Smooth muscle cell (in vitro differentiated cells): Measurements from ENCODE around the gene MEIKIN. TPM values are rescaled to one million over a fixed set of nuclear protein-coding genes. Genes with fewer than 3 reads are reported as not detected.

Experiments used
- DNase-seq: peaks from one replicate; lab custom pipeline; 2025; ENCODE audit not compliant: unreplicated experiment; lab: John Stamatoyannopoulos, UW
- H2AFZ ChIP-seq: fragments of 200-600 bp; sonication (generic); 2 replicates; pipeline ENCODE4 v1.6.0; 2016; ENCODE audit warnings: antibody characterized with exemption, low read depth, mild to moderate bottlenecking
- H3F3A ChIP-seq: fragments of 200-600 bp; sonication (generic); 2 replicates; pipeline ENCODE4 v1.6.0; 2017; ENCODE audit warnings: antibody characterized with exemption, low read depth
- H3K27ac ChIP-seq: fragments of 200-600 bp; sonication (generic); 2 replicates; pipeline ENCODE4 v1.5.1; 2016; ENCODE audit warnings: low read depth, mild to moderate bottlenecking
- H3K27me3 ChIP-seq: fragments of 200-600 bp; sonication (generic); 2 replicates; pipeline ENCODE4 v1.6.1; 2016; ENCODE audit warnings: low read depth, mild to moderate bottlenecking
- H3K36me3 ChIP-seq: fragments of 200-600 bp; sonication (generic); 2 replicates; pipeline ENCODE4 v1.5.1; 2016; ENCODE audit warnings: low read depth
- H3K4me1 ChIP-seq: fragments of 200-600 bp; sonication (generic); 2 replicates; pipeline ENCODE4 v1.5.1; 2016; ENCODE audit warnings: low read depth
- H3K4me2 ChIP-seq: fragments of 200-600 bp; sonication (generic); 2 replicates; pipeline ENCODE4 v1.6.0; 2016; ENCODE audit warnings: mild to moderate bottlenecking
- H3K4me3 ChIP-seq: fragments of 200-600 bp; sonication (generic); 2 replicates; pipeline ENCODE4 v1.5.1; 2016; ENCODE audit warnings: mild to moderate bottlenecking
- H3K79me2 ChIP-seq: fragments of 200-600 bp; sonication (generic); 2 replicates; pipeline ENCODE4 v1.6.0; 2016; ENCODE audit warnings: low read depth, mild to moderate bottlenecking
- H3K9ac ChIP-seq: fragments of 200-600 bp; sonication (generic); 2 replicates; pipeline ENCODE4 v1.6.0; 2016; ENCODE audit warnings: low read depth
- H3K9me3 ChIP-seq: fragments of 200-600 bp; sonication (generic); replicated peaks from 2 replicates; pipeline ENCODE4 v1.5.1; 2016; ENCODE audit warnings: low read depth
- H4K20me1 ChIP-seq: fragments of 200-600 bp; sonication (generic); 2 replicates; pipeline ENCODE4 v1.6.0; 2016; ENCODE audit warnings: low read depth
- WGBS: methylation state at CpG from one replicate; pipeline ENCODE4 v1.1.7; 2016; ENCODE audit warnings: low lambda C conversion rate; 5-methylcytosine and 5-hydroxymethylcytosine counted together
- polyA plus RNA-seq: library from polyadenylated mRNA; unstranded; fragments of >200 nt; fragmentation: Nextera tagmentation; extraction: Ambion mirVana; gene quantifications from 2 replicates; pipeline ENCODE4 v1.2.1, GENCODE V29; 2016
- total RNA-seq: library from RNA; depleted of rRNA; stranded (reverse); fragments of >200 nt; gene quantifications from 2 replicates; pipeline ENCODE4 v1.2.3, GENCODE V29; 2014
- TF ChIP-seq, protein P1 (sequence below): fragments of 200-600 bp; sonication (generic); IDR thresholded peaks from 2 replicates; pipeline ENCODE4 v1.5.1; 2017; ENCODE audit warnings: borderline replicate concordance, mild to moderate bottlenecking, antibody characterized with exemption; ENCODE audit not compliant: insufficient read depth, poor library complexity, severe bottlenecking

The MEIKIN gene
- total and polyA plus RNA-seq, 2 experiments from 2014 or later: not detected

DNA sequence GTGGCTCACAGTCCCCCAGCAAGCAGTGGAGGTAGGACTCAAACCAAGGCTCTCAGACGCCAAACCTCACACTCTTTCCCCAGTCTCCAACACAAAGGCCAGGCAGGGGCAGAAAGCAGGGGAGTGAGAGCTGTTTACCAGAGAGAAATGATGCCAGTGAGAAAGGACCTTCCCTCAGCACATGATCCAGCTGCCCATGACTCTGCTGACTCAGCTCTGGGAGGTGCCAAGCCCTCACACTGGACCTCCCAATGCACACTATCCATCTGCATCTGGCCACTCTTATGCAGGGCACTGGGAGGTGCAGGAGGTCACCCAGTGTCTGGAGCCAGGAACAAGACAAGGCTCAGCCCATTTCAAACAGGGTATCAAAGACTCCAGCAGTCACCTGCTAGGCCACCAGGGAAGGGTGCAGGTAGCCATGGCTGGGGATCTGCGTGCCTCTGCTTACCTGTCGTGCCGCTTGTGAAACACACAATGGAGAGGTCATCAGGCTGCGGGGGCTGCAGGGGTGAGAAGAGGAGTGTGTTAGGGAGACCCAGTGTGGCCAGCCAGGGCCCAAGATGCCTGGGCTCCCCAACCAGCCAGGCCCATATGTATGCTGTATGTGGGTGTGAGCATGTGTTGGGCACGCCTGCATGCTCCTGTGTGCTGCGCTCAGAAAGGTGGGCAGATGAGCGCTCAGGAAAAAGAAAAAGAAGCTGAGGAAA, 39.6 kb upstream of the MEIKIN start:
- Histone ChIP-seq H3K4me2 (no peak overlapping the region), H3K36me3 (no peaks in the 10 kb centered on the region), H3K27me3 (no peaks in the 10 kb centered on the region), H3K4me3 (no peak overlapping the region), H3K79me2 (no peaks in the 10 kb centered on the region), H3K27ac (no peak overlapping the region), H2AFZ (no peak overlapping the region), H3F3A (no peaks in the 10 kb centered on the region), H4K20me1 (no peaks in the 10 kb centered on the region), H3K4me1 (no peaks in the 10 kb centered on the region), H3K9me3 (no peaks in the 10 kb centered on the region), H3K9ac (no peak overlapping the region)
- TF ChIP-seq, protein P1, sequence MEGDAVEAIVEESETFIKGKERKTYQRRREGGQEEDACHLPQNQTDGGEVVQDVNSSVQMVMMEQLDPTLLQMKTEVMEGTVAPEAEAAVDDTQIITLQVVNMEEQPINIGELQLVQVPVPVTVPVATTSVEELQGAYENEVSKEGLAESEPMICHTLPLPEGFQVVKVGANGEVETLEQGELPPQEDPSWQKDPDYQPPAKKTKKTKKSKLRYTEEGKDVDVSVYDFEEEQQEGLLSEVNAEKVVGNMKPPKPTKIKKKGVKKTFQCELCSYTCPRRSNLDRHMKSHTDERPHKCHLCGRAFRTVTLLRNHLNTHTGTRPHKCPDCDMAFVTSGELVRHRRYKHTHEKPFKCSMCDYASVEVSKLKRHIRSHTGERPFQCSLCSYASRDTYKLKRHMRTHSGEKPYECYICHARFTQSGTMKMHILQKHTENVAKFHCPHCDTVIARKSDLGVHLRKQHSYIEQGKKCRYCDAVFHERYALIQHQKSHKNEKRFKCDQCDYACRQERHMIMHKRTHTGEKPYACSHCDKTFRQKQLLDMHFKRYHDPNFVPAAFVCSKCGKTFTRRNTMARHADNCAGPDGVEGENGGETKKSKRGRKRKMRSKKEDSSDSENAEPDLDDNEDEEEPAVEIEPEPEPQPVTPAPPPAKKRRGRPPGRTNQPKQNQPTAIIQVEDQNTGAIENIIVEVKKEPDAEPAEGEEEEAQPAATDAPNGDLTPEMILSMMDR: no peak
- WGBS: 98% methylated on average over 8 of the region's 8 CpGs
- DNase-seq: no peak

DNA sequence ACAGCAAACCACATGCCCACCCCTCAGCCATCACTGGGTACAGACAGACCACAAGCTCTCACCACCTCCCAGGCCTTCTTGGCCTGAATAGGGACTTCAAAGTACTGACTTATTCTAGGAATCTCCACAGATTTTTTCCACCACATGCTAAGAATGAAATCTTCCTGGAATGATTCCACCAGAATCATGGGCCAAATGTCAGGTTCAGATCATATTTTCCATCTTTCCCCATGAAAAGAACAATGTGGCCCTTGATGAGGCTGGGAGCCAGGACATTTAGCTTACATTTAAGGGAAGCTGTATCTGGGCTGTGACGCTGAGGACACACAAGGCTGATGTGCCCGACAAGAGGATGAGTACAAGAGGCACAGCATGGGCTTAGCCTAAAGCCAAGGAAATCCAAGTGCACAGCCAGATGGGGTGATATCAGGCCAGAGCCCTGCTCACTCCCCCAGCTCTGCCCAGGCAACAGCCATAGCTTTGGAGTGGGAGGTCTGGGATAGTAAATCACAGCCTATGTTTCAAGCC, 37.8 kb upstream of the MEIKIN start:
- TF ChIP-seq, protein P1: no peak
- no peak for DNase-seq
- Histone ChIP-seq H3K4me3 (no peak overlapping the region), H4K20me1 (no peaks in the 10 kb centered on the region), H3K79me2 (no peaks in the 10 kb centered on the region), H3K4me2 (peak overlapping the region; percentile 10), H3K27me3 (no peaks in the 10 kb centered on the region), H3K9ac (no peak overlapping the region), H2AFZ (no peak overlapping the region), H3K4me1 (no peaks in the 10 kb centered on the region), H3K9me3 (no peaks in the 10 kb centered on the region), H3K27ac (peak overlapping the region; percentile 16), H3K36me3 (no peaks in the 10 kb centered on the region), H3F3A (no peaks in the 10 kb centered on the region)
- 35% methylated on average over 2 of the region's 2 CpGs for WGBS

DNA sequence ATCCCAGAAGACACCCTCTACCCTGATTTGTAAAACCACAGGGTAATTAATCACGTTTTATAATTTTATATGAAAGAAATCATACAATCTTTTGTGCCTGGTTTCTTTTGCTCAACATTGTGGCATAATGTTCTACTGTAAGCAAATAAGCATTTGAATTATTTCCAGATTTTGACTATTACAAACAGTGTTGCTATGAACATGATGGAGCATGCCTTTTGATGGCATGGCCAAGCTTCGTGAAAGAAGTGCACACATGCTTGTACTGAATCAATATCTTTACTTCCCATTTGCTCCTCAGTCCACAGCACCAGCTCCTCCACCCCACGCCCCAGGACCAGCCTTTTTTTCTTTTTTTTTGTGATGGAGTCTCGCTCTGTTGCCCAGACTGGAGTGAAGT, 36.1 kb upstream of the MEIKIN start:
- H3K27me3 ChIP-seq: no peaks in the 10 kb centered on the region
- H3K36me3 ChIP-seq: no peaks in the 10 kb centered on the region
- H3F3A ChIP-seq: no peaks in the 10 kb centered on the region
- no peaks in the 10 kb centered on the region for H4K20me1 ChIP-seq
- no peak overlapping the region for H3K9ac ChIP-seq
- no peak overlapping the region for H3K4me3 ChIP-seq
- H2AFZ ChIP-seq: no peak overlapping the region
- no peaks in the 10 kb centered on the region for H3K79me2 ChIP-seq
- H3K4me1 ChIP-seq: no peaks in the 10 kb centered on the region
- no peak overlapping the region for H3K27ac ChIP-seq
- H3K9me3 ChIP-seq: no peaks in the 10 kb centered on the region
- no peak for DNase-seq
- 92% methylated on average over 4 of the region's 4 CpGs for WGBS
- H3K4me2 ChIP-seq: no peak overlapping the region
- TF ChIP-seq, protein P1: no peak

DNA sequence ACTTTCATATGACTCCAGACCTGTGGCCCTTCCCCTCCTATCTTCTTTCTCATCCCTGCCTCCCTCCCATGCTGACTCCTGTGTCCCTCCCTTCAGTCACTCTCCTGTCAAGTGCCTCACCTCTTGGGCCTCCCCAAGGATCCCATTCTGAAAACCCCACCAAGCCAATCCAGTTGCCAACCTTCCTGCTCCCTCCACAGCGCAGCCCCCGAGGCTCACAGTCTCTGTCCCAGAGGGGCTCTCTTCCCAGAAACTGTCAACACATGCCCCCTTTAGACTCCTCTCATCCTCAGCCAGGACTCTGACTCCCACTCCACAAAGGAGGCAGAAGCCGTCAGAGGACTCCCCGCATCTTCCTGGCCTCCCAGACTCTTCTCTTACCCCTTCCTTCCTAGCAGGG, 35.2 kb upstream of the MEIKIN start:
- Histone ChIP-seq H3K27me3 (no peaks in the 10 kb centered on the region), H3K36me3 (no peaks in the 10 kb centered on the region), H3K79me2 (no peaks in the 10 kb centered on the region), H2AFZ (no peak overlapping the region), H3K9me3 (no peaks in the 10 kb centered on the region), H4K20me1 (no peaks in the 10 kb centered on the region), H3K4me2 (no peak overlapping the region), H3K4me3 (no peak overlapping the region), H3K27ac (no peak overlapping the region), H3K4me1 (no peaks in the 10 kb centered on the region), H3F3A (no peaks in the 10 kb centered on the region), H3K9ac (no peak overlapping the region)
- TF ChIP-seq, protein P1: no peak
- WGBS: 78% methylated on average over 4 of the region's 4 CpGs
- no peak for DNase-seq
